ENCODE data around the gene NLRC5.

- TF ChIP-seq CTCF (IDR thresholded peaks at IDR 0.05) (no peak), POLR2A (IDR thresholded peaks at IDR 0.05) (no peak)
Measured at GRCh38 chr16:56995136-56995805, 5.9 kb downstream of the NLRC5 start.
